AG04450 (cell line): Measurements from ENCODE around the gene PNPLA7. TPM values are rescaled to one million over a fixed set of nuclear protein-coding genes. Genes with fewer than 3 reads are reported as not detected.

Experiments used
- CTCF ChIA-PET: fragments of 300-600, 350-600 bp; formaldehyde crosslinking; extraction: SDS; loops from one replicate; lab custom pipeline; 2022; ENCODE audit warnings: antibody characterized with exemption, inconsistent platforms; lab: Charles Lee
- POLR2A ChIA-PET: fragments of 350-600 bp; formaldehyde crosslinking; extraction: SDS; loops from one replicate; lab custom pipeline; 2021; ENCODE audit warnings: antibody characterized with exemption, inconsistent platforms; lab: Yijun Ruan, JAX
- DNase-seq: peaks from one replicate; pipeline ENCODE4 v3.0.0-alpha.2; 2011; ENCODE audit warnings: low read depth, low spot score
- H3K27ac ChIP-seq: one replicate; pipeline ENCODE4 v1.5.1; 2012; ENCODE audit warnings: low read depth, low read length, control low read depth
- H3K27me3 ChIP-seq: one replicate; pipeline ENCODE4 v1.6.0; 2012; ENCODE audit warnings: low read length; ENCODE audit not compliant: control insufficient read depth, insufficient read depth
- H3K4me3 ChIP-seq: 2 replicates; pipeline ENCODE4 v1.5.1; 2011; ENCODE audit warnings: mild to moderate bottlenecking, low read depth, low read length, control low read depth
- H3K9me3 ChIP-seq: 2 replicates; pipeline ENCODE4 v1.5.1; 2012; ENCODE audit warnings: low read length; ENCODE audit not compliant: control insufficient read depth, insufficient read depth
- polyA plus RNA-seq: library from polyadenylated mRNA; depleted of rRNA; stranded (reverse); fragments of >200 nt; gene quantifications from 2 replicates; pipeline ENCODE4 v1.2.3, GENCODE V29; 2011
- TF ChIP-seq, protein P1 (sequence below): IDR thresholded peaks from 2 replicates; pipeline ENCODE4 v1.5.1; 2011; ENCODE audit warnings: low read depth, low read length, control low read depth, inconsistent platforms

PNPLA7 gene
- polyA plus RNA-seq, 1 experiment: 0.26 TPM

- no peak for DNase-seq
- POLR2A ChIA-PET: no interaction called here
- TF ChIP-seq, protein P1, sequence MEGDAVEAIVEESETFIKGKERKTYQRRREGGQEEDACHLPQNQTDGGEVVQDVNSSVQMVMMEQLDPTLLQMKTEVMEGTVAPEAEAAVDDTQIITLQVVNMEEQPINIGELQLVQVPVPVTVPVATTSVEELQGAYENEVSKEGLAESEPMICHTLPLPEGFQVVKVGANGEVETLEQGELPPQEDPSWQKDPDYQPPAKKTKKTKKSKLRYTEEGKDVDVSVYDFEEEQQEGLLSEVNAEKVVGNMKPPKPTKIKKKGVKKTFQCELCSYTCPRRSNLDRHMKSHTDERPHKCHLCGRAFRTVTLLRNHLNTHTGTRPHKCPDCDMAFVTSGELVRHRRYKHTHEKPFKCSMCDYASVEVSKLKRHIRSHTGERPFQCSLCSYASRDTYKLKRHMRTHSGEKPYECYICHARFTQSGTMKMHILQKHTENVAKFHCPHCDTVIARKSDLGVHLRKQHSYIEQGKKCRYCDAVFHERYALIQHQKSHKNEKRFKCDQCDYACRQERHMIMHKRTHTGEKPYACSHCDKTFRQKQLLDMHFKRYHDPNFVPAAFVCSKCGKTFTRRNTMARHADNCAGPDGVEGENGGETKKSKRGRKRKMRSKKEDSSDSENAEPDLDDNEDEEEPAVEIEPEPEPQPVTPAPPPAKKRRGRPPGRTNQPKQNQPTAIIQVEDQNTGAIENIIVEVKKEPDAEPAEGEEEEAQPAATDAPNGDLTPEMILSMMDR: no peak
- peaks cover 55% of the 10 kb centered on the region for H3K9me3 ChIP-seq
- H3K4me3 ChIP-seq: no peak overlapping the region
- H3K27me3 ChIP-seq: peaks cover 6% of the 10 kb centered on the region
- no peak overlapping the region for H3K27ac ChIP-seq
- CTCF ChIA-PET: no interaction called here
These were observed 47.9 kb downstream of the PNPLA7 start for GRCh38 chr9:137502008-137502911.

- CTCF ChIA-PET: no interaction called here
- H3K27ac ChIP-seq: no peak overlapping the region
- no peak for DNase-seq
- H3K4me3 ChIP-seq: no peak overlapping the region
- POLR2A ChIA-PET: no interaction called here
- peaks cover 6% of the 10 kb centered on the region for H3K27me3 ChIP-seq
- peaks cover 48% of the 10 kb centered on the region for H3K9me3 ChIP-seq
- TF ChIP-seq, protein P1: no peak
These were observed 48.7 kb downstream of the PNPLA7 start for GRCh38 chr9:137501457-137501856.

DNA sequence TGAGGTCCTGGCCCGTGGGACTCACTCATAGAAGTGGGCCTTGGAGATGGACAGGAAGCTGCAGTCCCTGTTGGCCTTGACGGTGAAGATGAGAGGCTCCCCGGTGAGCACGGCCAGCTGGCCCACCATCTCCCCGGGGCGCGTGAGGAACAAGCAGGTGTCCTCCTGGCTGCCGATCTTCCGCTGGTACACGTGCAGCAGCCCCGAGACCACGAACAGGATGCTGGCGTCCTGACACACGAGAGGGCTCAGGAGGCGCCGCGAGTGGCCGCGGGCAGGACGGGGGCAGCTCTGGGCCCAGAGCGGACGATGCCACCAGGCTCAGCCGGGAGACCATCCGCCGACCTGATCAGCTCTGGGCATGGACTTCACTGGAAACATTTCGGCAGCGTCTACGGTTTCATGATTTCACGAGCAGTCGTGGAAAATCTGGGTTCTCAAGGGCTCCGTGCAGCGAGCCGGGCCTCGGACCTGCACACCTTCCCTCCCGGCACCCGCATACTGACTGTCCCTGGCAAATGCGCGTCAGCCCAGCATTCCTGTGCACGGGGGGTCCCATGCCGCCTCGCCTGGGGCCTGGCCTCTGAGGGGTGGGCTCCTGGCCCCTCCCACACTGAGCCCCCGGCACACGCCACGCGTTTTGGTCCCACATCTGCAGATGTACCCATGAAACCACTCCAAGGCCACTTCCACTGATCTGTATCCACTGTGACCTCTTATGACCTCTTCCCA, 49.4 kb downstream of the PNPLA7 start:
- Histone ChIP-seq H3K27ac (no peak overlapping the region), H3K4me3 (no peak overlapping the region), H3K27me3 (peaks cover 6% of the 10 kb centered on the region), H3K9me3 (peaks cover 42% of the 10 kb centered on the region)
- DNase-seq: no peak
- ChIA-PET CTCF (no interaction called here), POLR2A (no interaction called here)
- TF ChIP-seq, protein P1: no peak

GRCh38 chr9:137499858-137500661, 50.1 kb downstream of the PNPLA7 start:
- H3K27me3 ChIP-seq: peaks cover 6% of the 10 kb centered on the region
- peaks cover 36% of the 10 kb centered on the region for H3K9me3 ChIP-seq
- POLR2A ChIA-PET: no interaction called here
- H3K4me3 ChIP-seq: no peak overlapping the region
- CTCF ChIA-PET: no interaction called here
- no peak overlapping the region for H3K27ac ChIP-seq
- no peak for DNase-seq
- TF ChIP-seq, protein P1: no peak
